Smooth muscle cell (in vitro differentiated cells): ENCODE measurements around the gene ITIH6. TPM values are rescaled to one million over a fixed set of nuclear protein-coding genes. Genes with fewer than 3 reads are reported as not detected.

ENCODE experiments used
- DNase-seq: peaks from one replicate; lab custom pipeline; 2025; ENCODE audit not compliant: unreplicated experiment; lab: John Stamatoyannopoulos, UW
- H2AFZ ChIP-seq: fragments of 200-600 bp; sonication (generic); 2 replicates; pipeline ENCODE4 v1.6.0; 2016; ENCODE audit warnings: antibody characterized with exemption, low read depth, mild to moderate bottlenecking
- H3F3A ChIP-seq: fragments of 200-600 bp; sonication (generic); 2 replicates; pipeline ENCODE4 v1.6.0; 2017; ENCODE audit warnings: antibody characterized with exemption, low read depth
- H3K27ac ChIP-seq: fragments of 200-600 bp; sonication (generic); 2 replicates; pipeline ENCODE4 v1.5.1; 2016; ENCODE audit warnings: low read depth, mild to moderate bottlenecking
- H3K27me3 ChIP-seq: fragments of 200-600 bp; sonication (generic); 2 replicates; pipeline ENCODE4 v1.6.1; 2016; ENCODE audit warnings: low read depth, mild to moderate bottlenecking
- H3K36me3 ChIP-seq: fragments of 200-600 bp; sonication (generic); 2 replicates; pipeline ENCODE4 v1.5.1; 2016; ENCODE audit warnings: low read depth
- H3K4me1 ChIP-seq: fragments of 200-600 bp; sonication (generic); 2 replicates; pipeline ENCODE4 v1.5.1; 2016; ENCODE audit warnings: low read depth
- H3K4me2 ChIP-seq: fragments of 200-600 bp; sonication (generic); 2 replicates; pipeline ENCODE4 v1.6.0; 2016; ENCODE audit warnings: mild to moderate bottlenecking
- H3K4me3 ChIP-seq: fragments of 200-600 bp; sonication (generic); 2 replicates; pipeline ENCODE4 v1.5.1; 2016; ENCODE audit warnings: mild to moderate bottlenecking
- H3K79me2 ChIP-seq: fragments of 200-600 bp; sonication (generic); 2 replicates; pipeline ENCODE4 v1.6.0; 2016; ENCODE audit warnings: low read depth, mild to moderate bottlenecking
- H3K9ac ChIP-seq: fragments of 200-600 bp; sonication (generic); 2 replicates; pipeline ENCODE4 v1.6.0; 2016; ENCODE audit warnings: low read depth
- H3K9me3 ChIP-seq: fragments of 200-600 bp; sonication (generic); replicated peaks from 2 replicates; pipeline ENCODE4 v1.5.1; 2016; ENCODE audit warnings: low read depth
- H4K20me1 ChIP-seq: fragments of 200-600 bp; sonication (generic); 2 replicates; pipeline ENCODE4 v1.6.0; 2016; ENCODE audit warnings: low read depth
- WGBS: methylation state at CpG from one replicate; pipeline ENCODE4 v1.1.7; 2016; ENCODE audit warnings: low lambda C conversion rate; 5-methylcytosine and 5-hydroxymethylcytosine counted together
- polyA plus RNA-seq: library from polyadenylated mRNA; unstranded; fragments of >200 nt; fragmentation: Nextera tagmentation; extraction: Ambion mirVana; gene quantifications from 2 replicates; pipeline ENCODE4 v1.2.1, GENCODE V29; 2016
- small RNA-seq: library from RNA; depleted of rRNA; stranded (forward); fragments of <200 nt; gene quantifications from one replicate; pipeline ENCODE3, GENCODE V24; 2014
- total RNA-seq: library from RNA; depleted of rRNA; stranded (reverse); fragments of >200 nt; gene quantifications from 2 replicates; pipeline ENCODE4 v1.2.3, GENCODE V29; 2014
- TF ChIP-seq, protein P1 (sequence below): fragments of 200-600 bp; sonication (generic); IDR thresholded peaks from 2 replicates; pipeline ENCODE4 v1.5.1; 2017; ENCODE audit warnings: borderline replicate concordance, mild to moderate bottlenecking, antibody characterized with exemption; ENCODE audit not compliant: insufficient read depth, poor library complexity, severe bottlenecking

The ITIH6 gene
- total and polyA plus RNA-seq, 2 experiments from 2014 or later, result not detected

DNA sequence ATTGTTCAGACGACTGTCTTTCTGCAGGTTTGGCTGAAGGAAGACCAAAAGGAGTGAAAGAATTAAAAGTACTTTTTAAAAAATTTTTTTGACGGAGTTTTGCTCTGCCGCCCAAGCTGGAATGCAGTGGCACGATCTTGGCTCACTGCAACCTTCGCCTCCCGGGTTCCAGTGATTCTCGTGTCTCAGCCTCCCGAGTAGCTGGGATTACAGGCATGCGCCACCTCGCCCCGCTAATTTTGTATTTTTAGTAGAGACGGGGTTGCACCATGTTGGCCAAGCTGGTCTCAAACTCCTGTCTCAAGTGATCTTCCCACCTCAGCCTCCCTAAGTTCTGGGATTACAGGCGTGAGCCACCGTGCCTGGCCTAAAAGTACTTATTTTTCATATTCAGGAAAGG, 86.3 kb downstream of the ITIH6 start:
- 82% methylated on average over 14 of the region's 14 CpGs for whole genome bisulfite sequencing

DNA sequence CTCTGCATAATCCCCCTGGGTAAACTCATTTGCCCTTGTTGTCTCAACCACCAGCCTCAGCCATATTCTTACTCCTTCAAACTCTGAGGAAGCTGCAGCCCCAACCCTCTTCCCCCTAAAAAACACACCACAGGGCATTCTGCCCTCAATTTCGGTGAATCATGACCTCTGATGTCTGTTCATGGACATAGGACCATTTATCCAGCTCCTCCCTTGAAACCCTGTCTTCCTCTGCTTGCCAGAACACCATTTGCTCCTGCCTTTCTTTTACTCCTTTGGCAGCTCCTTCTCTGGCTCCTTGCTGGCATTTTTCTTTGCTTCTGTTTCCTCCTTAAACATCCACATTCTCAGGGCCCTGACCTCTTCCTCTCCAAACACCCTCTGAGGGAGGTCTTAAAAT, 87.1 kb downstream of the ITIH6 start:
- Histone ChIP-seq H3K27ac (no peak overlapping the region), H3F3A (no peaks in the 10 kb centered on the region), H3K4me1 (no peaks in the 10 kb centered on the region), H3K9me3 (no peaks in the 10 kb centered on the region), H3K27me3 (no peaks in the 10 kb centered on the region), H3K36me3 (no peaks in the 10 kb centered on the region), H4K20me1 (no peaks in the 10 kb centered on the region), H3K4me2 (peak overlapping the region; percentile 21), H3K79me2 (no peaks in the 10 kb centered on the region), H2AFZ (no peak overlapping the region), H3K4me3 (no peak overlapping the region), H3K9ac (no peak overlapping the region)
- DNase-seq, result no peak
- 52% methylated on average over 1 of the region's 1 CpG for WGBS
- TF ChIP-seq, protein P1, sequence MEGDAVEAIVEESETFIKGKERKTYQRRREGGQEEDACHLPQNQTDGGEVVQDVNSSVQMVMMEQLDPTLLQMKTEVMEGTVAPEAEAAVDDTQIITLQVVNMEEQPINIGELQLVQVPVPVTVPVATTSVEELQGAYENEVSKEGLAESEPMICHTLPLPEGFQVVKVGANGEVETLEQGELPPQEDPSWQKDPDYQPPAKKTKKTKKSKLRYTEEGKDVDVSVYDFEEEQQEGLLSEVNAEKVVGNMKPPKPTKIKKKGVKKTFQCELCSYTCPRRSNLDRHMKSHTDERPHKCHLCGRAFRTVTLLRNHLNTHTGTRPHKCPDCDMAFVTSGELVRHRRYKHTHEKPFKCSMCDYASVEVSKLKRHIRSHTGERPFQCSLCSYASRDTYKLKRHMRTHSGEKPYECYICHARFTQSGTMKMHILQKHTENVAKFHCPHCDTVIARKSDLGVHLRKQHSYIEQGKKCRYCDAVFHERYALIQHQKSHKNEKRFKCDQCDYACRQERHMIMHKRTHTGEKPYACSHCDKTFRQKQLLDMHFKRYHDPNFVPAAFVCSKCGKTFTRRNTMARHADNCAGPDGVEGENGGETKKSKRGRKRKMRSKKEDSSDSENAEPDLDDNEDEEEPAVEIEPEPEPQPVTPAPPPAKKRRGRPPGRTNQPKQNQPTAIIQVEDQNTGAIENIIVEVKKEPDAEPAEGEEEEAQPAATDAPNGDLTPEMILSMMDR, result no peak

More for the DNA sequence above, 86.3 kb downstream of the ITIH6 start:
- no peak for DNase-seq
- Histone ChIP-seq H3K9me3 (no peaks in the 10 kb centered on the region), H3K27me3 (no peaks in the 10 kb centered on the region), H3K79me2 (no peaks in the 10 kb centered on the region), H3K36me3 (no peaks in the 10 kb centered on the region), H3K27ac (no peak overlapping the region), H3F3A (no peaks in the 10 kb centered on the region), H2AFZ (no peak overlapping the region), H3K4me3 (no peak overlapping the region), H4K20me1 (no peaks in the 10 kb centered on the region), H3K4me1 (no peaks in the 10 kb centered on the region), H3K9ac (no peak overlapping the region), H3K4me2 (no peak overlapping the region)
- TF ChIP-seq, protein P1, result no peak

DNA sequence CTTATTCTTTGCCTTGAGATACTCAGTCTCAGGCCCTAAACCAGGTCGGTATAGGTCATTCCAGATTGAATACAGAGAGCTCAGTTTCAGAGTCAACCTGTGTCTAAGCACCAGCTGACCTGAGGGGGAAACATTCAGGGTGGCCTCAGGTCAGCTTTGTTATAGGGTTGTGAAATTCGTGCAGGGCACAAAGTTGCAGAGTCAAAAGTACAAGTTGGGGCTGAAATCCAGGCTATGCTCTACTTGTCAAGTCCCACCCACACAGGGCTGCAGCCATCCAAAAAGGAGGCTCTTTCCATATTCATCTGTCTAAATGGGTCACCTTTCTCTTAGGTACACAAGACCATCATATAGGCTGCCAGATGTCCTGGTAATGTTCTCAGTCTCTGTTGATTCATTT, 89.7 kb downstream of the ITIH6 start:
- Histone ChIP-seq H3F3A (no peaks in the 10 kb centered on the region), H3K9ac (no peak overlapping the region), H3K27me3 (no peaks in the 10 kb centered on the region), H3K9me3 (no peaks in the 10 kb centered on the region), H4K20me1 (no peaks in the 10 kb centered on the region), H3K4me3 (no peak overlapping the region), H3K36me3 (no peaks in the 10 kb centered on the region), H3K4me1 (no peaks in the 10 kb centered on the region), H3K79me2 (no peaks in the 10 kb centered on the region), H3K27ac (no peak overlapping the region), H2AFZ (no peak overlapping the region), H3K4me2 (no peak overlapping the region)
- TF ChIP-seq, protein P1, result no peak
- 43% methylated on average over 2 of the region's 2 CpGs for WGBS
- DNase-seq, result no peak

Small RNAs within 50 kb of the gene (small RNA-seq; reads per million reads assigned to genes)
- gene AL049732.1 (not detected), gene SNORA11 (188 reads per million, percentile 99 among the genes with 10 or more reads in this experiment)

Other genes with a start within 250 kb of the ITIH6 start
- gene MAGED2, start 9.5 kb upstream of the ITIH6 start, total RNA-seq, result 488 and 603 TPM in 2 replicates
- 645 and 741 TPM in 2 replicates for gene MAGED2, start 9.5 kb upstream of the ITIH6 start, polyA plus RNA-seq
- gene TRO, start 122.6 kb upstream of the ITIH6 start, total RNA-seq, result 60.0 and 78.7 TPM in 2 replicates
- 84.6 and 98.6 TPM in 2 replicates for gene TRO, start 122.6 kb upstream of the ITIH6 start, polyA plus RNA-seq
- gene PFKFB1, start 195.9 kb upstream of the ITIH6 start, total RNA-seq, result not detected in 2 replicates
- 0.37 and 0.42 TPM in 2 replicates for gene PFKFB1, start 195.9 kb upstream of the ITIH6 start, polyA plus RNA-seq
- 9.3 and 16.5 TPM in 2 replicates for gene APEX2, start 202.1 kb upstream of the ITIH6 start, total RNA-seq
- gene APEX2, start 202.1 kb upstream of the ITIH6 start, polyA plus RNA-seq, result 16.1 and 22.5 TPM in 2 replicates
- not detected in 2 replicates for gene ALAS2, start 232.7 kb upstream of the ITIH6 start, total RNA-seq
- gene ALAS2, start 232.7 kb upstream of the ITIH6 start, polyA plus RNA-seq, result not detected in 2 replicates